Smooth muscle cell (in vitro differentiated cells): ENCODE data around the gene CXXC5. TPM values are rescaled to one million over a fixed set of nuclear protein-coding genes. Genes with fewer than 3 reads are reported as not detected.

ENCODE experiments used
- DNase-seq: peaks from one replicate; lab custom pipeline; 2025; ENCODE audit not compliant: unreplicated experiment; lab: John Stamatoyannopoulos, UW
- H2AFZ ChIP-seq: fragments of 200-600 bp; sonication (generic); 2 replicates; pipeline ENCODE4 v1.6.0; 2016; ENCODE audit warnings: antibody characterized with exemption, low read depth, mild to moderate bottlenecking
- H3F3A ChIP-seq: fragments of 200-600 bp; sonication (generic); 2 replicates; pipeline ENCODE4 v1.6.0; 2017; ENCODE audit warnings: antibody characterized with exemption, low read depth
- H3K27ac ChIP-seq: fragments of 200-600 bp; sonication (generic); 2 replicates; pipeline ENCODE4 v1.5.1; 2016; ENCODE audit warnings: low read depth, mild to moderate bottlenecking
- H3K27me3 ChIP-seq: fragments of 200-600 bp; sonication (generic); 2 replicates; pipeline ENCODE4 v1.6.1; 2016; ENCODE audit warnings: low read depth, mild to moderate bottlenecking
- H3K36me3 ChIP-seq: fragments of 200-600 bp; sonication (generic); 2 replicates; pipeline ENCODE4 v1.5.1; 2016; ENCODE audit warnings: low read depth
- H3K4me1 ChIP-seq: fragments of 200-600 bp; sonication (generic); 2 replicates; pipeline ENCODE4 v1.5.1; 2016; ENCODE audit warnings: low read depth
- H3K4me2 ChIP-seq: fragments of 200-600 bp; sonication (generic); 2 replicates; pipeline ENCODE4 v1.6.0; 2016; ENCODE audit warnings: mild to moderate bottlenecking
- H3K4me3 ChIP-seq: fragments of 200-600 bp; sonication (generic); 2 replicates; pipeline ENCODE4 v1.5.1; 2016; ENCODE audit warnings: mild to moderate bottlenecking
- H3K79me2 ChIP-seq: fragments of 200-600 bp; sonication (generic); 2 replicates; pipeline ENCODE4 v1.6.0; 2016; ENCODE audit warnings: low read depth, mild to moderate bottlenecking
- H3K9ac ChIP-seq: fragments of 200-600 bp; sonication (generic); 2 replicates; pipeline ENCODE4 v1.6.0; 2016; ENCODE audit warnings: low read depth
- H3K9me3 ChIP-seq: fragments of 200-600 bp; sonication (generic); replicated peaks from 2 replicates; pipeline ENCODE4 v1.5.1; 2016; ENCODE audit warnings: low read depth
- H4K20me1 ChIP-seq: fragments of 200-600 bp; sonication (generic); 2 replicates; pipeline ENCODE4 v1.6.0; 2016; ENCODE audit warnings: low read depth
- CTCF ChIP-seq: fragments of 200-600 bp; sonication (generic); IDR thresholded peaks from 2 replicates; pipeline ENCODE4 v1.5.1; 2017; ENCODE audit warnings: borderline replicate concordance, mild to moderate bottlenecking, antibody characterized with exemption; ENCODE audit not compliant: insufficient read depth, poor library complexity, severe bottlenecking
- whole genome bisulfite sequencing: methylation state at CpG from one replicate; pipeline ENCODE4 v1.1.7; 2016; ENCODE audit warnings: low lambda C conversion rate; 5-methylcytosine and 5-hydroxymethylcytosine counted together
- polyA plus RNA-seq: library from polyadenylated mRNA; unstranded; fragments of >200 nt; fragmentation: Nextera tagmentation; extraction: Ambion mirVana; gene quantifications from 2 replicates; pipeline ENCODE4 v1.2.1, GENCODE V29; 2016
- total RNA-seq: library from RNA; depleted of rRNA; stranded (reverse); fragments of >200 nt; gene quantifications from 2 replicates; pipeline ENCODE4 v1.2.3, GENCODE V29; 2014

CXXC5 gene
- total and polyA plus RNA-seq, 2 experiments from 2014 or later: 85.5 to 139 TPM

DNA sequence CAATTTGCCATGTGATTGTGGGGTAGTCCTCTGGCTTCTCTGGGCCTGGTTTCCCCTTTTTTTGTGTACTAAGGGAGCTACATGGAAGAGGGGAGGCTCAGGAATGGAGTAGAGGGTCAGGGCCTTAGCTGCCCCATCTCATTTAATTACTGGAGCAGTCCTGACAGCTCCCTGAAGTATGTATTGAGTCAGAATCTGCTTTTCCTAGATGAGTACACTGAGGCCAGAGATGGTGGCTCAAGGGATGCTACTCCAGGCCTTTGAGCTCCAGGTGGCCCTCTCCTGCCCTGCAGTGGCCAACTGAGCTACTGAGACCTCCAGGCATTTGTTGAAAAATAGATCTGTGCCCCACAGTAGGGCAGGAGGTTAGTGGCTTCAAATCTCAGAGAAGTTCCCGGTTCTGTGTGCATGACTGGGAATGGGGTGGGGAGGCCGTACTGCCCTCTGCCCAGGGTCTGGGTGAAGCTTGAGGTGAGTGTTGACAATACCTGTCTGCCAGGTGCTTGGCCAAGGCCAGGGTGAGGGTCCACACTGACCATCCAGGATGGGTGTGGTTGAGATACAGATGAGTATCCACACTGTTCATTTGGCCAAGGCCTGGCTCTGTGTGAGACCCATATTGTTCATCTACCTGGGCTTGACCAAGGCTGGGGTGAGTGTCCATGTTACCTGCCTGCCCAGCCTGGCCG is 45.7 kb downstream of the CXXC5 start:
- Histone ChIP-seq H3K79me2 (no peaks in the 10 kb centered on the region), H3K4me2 (peak overlapping the region; percentile 42), H3F3A (peaks cover 37% of the 10 kb centered on the region), H3K36me3 (no peaks in the 10 kb centered on the region), H3K4me1 (peaks cover 65% of the 10 kb centered on the region), H4K20me1 (peaks cover 2% of the 10 kb centered on the region), H3K4me3 (no peak overlapping the region), H2AFZ (no peak overlapping the region), H3K9me3 (no peaks in the 10 kb centered on the region), H3K27ac (peak overlapping the region; percentile 98), H3K9ac (peak overlapping the region; percentile 26), H3K27me3 (no peaks in the 10 kb centered on the region)
- 90% methylated on average over 3 of the region's 3 CpGs for WGBS
- no peak for DNase-seq
- no peak for TF ChIP-seq CTCF

DNA sequence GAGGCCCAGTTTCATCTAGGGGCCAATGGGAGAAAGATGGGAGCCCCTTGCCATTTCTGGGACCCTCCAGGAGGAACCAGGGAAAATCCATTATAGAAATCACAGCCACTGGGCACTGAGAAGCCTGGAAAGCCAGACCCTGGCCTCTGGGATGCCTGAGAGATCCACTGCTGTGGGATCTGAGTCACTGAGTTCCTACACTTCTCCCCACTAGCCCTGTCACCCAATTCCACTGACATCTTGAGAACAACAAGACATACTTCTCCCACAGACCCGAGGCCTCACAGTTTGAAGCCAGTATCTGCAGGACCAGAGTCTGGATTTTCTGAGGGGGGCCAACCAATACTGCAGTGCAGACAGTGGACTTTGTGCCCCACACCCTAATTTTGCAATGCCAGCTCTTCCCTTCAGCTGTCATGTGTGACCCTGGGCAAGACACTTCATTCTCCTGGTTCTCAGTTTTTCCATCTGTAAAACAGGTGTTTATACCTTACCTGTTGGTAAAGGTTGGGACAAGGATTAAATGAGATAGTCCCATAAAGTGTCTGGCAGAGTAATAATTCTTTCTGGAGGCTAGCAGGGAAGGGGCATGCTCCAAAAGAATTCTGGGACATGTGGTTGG is 46.5 kb downstream of the CXXC5 start:
- Histone ChIP-seq H3K4me2 (peak overlapping the region; percentile 42), H3K79me2 (no peaks in the 10 kb centered on the region), H2AFZ (no peak overlapping the region), H3K9me3 (no peaks in the 10 kb centered on the region), H3K27me3 (no peaks in the 10 kb centered on the region), H3F3A (peaks cover 34% of the 10 kb centered on the region), H3K9ac (peak overlapping the region; percentile 26), H3K36me3 (no peaks in the 10 kb centered on the region), H3K4me3 (no peak overlapping the region), H3K4me1 (peaks cover 57% of the 10 kb centered on the region), H3K27ac (peak overlapping the region; percentile 98), H4K20me1 (no peaks in the 10 kb centered on the region)
- no peak for TF ChIP-seq CTCF
- no peak for DNase-seq
- 11% methylated on average over 1 of the region's 1 CpG for WGBS

DNA sequence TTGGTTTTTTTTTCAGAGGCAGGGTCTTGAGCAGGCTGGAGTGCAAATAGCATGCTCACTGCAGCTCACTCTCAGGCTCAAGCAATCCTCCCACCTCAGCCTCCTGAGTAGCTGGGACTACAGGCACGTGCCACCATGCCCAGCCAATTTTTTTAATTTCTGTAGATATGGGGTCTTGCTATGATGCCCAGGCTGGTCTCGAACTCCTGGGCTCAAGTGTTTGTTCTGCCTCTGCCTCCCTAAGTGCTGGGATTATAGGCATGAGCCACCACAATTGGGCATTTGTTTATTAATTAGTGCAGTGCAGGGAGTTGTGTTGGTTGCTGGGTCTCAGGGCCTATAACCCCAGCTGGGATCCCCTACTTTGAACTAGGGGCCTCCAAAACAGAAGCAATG is 47.0 kb downstream of the CXXC5 start:
- H4K20me1 ChIP-seq: no peaks in the 10 kb centered on the region
- DNase-seq: no peak
- H3K4me1 ChIP-seq: peaks cover 52% of the 10 kb centered on the region
- H3K27ac ChIP-seq: peak overlapping the region; percentile 98
- 98% methylated on average over 2 of the region's 2 CpGs for WGBS
- H3K9ac ChIP-seq: no peak overlapping the region
- H3K79me2 ChIP-seq: no peaks in the 10 kb centered on the region
- no peaks in the 10 kb centered on the region for H3K27me3 ChIP-seq
- H3K36me3 ChIP-seq: no peaks in the 10 kb centered on the region
- H3K4me3 ChIP-seq: no peak overlapping the region
- H2AFZ ChIP-seq: no peak overlapping the region
- no peak for TF ChIP-seq CTCF
- peaks cover 34% of the 10 kb centered on the region for H3F3A ChIP-seq
- no peaks in the 10 kb centered on the region for H3K9me3 ChIP-seq
- peak overlapping the region; percentile 39 for H3K4me2 ChIP-seq
